Neural cell (in vitro differentiated cells): ENCODE measurements around the gene PSMA7.

Source experiments
- EZH2 ChIP-seq: fragments of 200-600, 300-800 bp; shearing (Covaris generic), sonication (generic); IDR thresholded peaks from 2 replicates; pipeline ENCODE4 v1.6.1; 2014; ENCODE audit warnings: antibody characterized with exemption, low read length, borderline replicate concordance, mild to moderate bottlenecking; ENCODE audit not compliant: insufficient read depth, poor library complexity, severe bottlenecking
- MXI1 ChIP-seq: fragments of 450-650 bp; conservative IDR thresholded peaks from 2 replicates; pipeline ENCODE4 v1.6.1; 2014; ENCODE audit warnings: antibody characterized with exemption, mild to moderate bottlenecking; ENCODE audit not compliant: poor library complexity, severe bottlenecking
- TAF1 ChIP-seq: IDR thresholded peaks from 2 replicates; pipeline ENCODE4 v1.6.1; 2012; ENCODE audit warnings: low read depth
- TF ChIP-seq, protein P1 (sequence below): fragments of 450-650 bp; IDR thresholded peaks from 2 replicates; pipeline ENCODE4 v1.5.1; 2014; ENCODE audit warnings: antibody characterized with exemption, mild to moderate bottlenecking, moderate library complexity; ENCODE audit not compliant: poor library complexity, severe bottlenecking
- TF ChIP-seq, protein P2 (sequence below): IDR thresholded peaks from 2 replicates; pipeline ENCODE4 v1.6.1; 2012; ENCODE audit warnings: borderline replicate concordance

GRCh38 chr20:62129731-62130531 is 13.3 kb downstream of the PSMA7 start:
- TF ChIP-seq, protein P1, sequence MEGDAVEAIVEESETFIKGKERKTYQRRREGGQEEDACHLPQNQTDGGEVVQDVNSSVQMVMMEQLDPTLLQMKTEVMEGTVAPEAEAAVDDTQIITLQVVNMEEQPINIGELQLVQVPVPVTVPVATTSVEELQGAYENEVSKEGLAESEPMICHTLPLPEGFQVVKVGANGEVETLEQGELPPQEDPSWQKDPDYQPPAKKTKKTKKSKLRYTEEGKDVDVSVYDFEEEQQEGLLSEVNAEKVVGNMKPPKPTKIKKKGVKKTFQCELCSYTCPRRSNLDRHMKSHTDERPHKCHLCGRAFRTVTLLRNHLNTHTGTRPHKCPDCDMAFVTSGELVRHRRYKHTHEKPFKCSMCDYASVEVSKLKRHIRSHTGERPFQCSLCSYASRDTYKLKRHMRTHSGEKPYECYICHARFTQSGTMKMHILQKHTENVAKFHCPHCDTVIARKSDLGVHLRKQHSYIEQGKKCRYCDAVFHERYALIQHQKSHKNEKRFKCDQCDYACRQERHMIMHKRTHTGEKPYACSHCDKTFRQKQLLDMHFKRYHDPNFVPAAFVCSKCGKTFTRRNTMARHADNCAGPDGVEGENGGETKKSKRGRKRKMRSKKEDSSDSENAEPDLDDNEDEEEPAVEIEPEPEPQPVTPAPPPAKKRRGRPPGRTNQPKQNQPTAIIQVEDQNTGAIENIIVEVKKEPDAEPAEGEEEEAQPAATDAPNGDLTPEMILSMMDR: no peak
- TF ChIP-seq MXI1: no peak
- TF ChIP-seq TAF1: no peak
- TF ChIP-seq, protein P2, sequence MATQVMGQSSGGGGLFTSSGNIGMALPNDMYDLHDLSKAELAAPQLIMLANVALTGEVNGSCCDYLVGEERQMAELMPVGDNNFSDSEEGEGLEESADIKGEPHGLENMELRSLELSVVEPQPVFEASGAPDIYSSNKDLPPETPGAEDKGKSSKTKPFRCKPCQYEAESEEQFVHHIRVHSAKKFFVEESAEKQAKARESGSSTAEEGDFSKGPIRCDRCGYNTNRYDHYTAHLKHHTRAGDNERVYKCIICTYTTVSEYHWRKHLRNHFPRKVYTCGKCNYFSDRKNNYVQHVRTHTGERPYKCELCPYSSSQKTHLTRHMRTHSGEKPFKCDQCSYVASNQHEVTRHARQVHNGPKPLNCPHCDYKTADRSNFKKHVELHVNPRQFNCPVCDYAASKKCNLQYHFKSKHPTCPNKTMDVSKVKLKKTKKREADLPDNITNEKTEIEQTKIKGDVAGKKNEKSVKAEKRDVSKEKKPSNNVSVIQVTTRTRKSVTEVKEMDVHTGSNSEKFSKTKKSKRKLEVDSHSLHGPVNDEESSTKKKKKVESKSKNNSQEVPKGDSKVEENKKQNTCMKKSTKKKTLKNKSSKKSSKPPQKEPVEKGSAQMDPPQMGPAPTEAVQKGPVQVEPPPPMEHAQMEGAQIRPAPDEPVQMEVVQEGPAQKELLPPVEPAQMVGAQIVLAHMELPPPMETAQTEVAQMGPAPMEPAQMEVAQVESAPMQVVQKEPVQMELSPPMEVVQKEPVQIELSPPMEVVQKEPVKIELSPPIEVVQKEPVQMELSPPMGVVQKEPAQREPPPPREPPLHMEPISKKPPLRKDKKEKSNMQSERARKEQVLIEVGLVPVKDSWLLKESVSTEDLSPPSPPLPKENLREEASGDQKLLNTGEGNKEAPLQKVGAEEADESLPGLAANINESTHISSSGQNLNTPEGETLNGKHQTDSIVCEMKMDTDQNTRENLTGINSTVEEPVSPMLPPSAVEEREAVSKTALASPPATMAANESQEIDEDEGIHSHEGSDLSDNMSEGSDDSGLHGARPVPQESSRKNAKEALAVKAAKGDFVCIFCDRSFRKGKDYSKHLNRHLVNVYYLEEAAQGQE: no peak
- TF ChIP-seq EZH2: no peak
